ENCODE measurements around the gene GEN1. TPM values are rescaled to one million over a fixed set of nuclear protein-coding genes. Genes with fewer than 3 reads are reported as not detected.

GEN1 gene
- total RNA-seq, 4 donors from 2014 or later, result 4.5 to 9.1 (median 5.9) TPM

DNA sequence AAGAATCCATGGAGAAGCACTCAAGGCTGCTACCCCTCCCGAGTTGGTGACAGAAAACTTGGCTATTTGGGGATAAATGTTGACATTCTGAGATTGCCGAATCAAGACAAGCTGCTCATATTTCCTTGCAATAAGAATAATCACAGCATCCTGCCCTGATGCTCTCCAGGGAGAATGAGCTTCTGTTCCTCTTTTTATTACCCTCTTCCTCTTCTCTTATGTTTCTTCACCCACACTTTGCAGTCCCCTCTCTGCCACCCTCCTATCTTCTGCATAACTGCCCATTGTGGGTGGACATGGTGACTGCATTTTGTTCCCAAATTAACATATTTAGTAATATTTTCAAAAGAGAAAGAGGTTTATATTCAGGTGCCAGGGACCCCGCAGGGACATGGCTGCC is 50.4 kb downstream of the GEN1 start:
- no peak for TF ChIP-seq CTCF (IDR thresholded peaks at IDR 0.05; ENCODE audit: low read depth)

GRCh38 chr2:17805166-17805565 is 51.2 kb downstream of the GEN1 start:
- no peak for TF ChIP-seq CTCF (IDR thresholded peaks at IDR 0.05; ENCODE audit: low read depth)

- TF ChIP-seq CTCF (IDR thresholded peaks at IDR 0.05; ENCODE audit: low read depth), result no peak
Measured at GRCh38 chr2:17805717-17806363, 51.9 kb downstream of the GEN1 start.

- TF ChIP-seq CTCF (IDR thresholded peaks at IDR 0.05; ENCODE audit: low read depth), result no peak
Measured at GRCh38 chr2:17813010-17813741, 59.2 kb downstream of the GEN1 start.

GRCh38 chr2:17813742-17814473 is 60.0 kb downstream of the GEN1 start:
- TF ChIP-seq CTCF (IDR thresholded peaks at IDR 0.05; ENCODE audit: low read depth), result no peak

DNA sequence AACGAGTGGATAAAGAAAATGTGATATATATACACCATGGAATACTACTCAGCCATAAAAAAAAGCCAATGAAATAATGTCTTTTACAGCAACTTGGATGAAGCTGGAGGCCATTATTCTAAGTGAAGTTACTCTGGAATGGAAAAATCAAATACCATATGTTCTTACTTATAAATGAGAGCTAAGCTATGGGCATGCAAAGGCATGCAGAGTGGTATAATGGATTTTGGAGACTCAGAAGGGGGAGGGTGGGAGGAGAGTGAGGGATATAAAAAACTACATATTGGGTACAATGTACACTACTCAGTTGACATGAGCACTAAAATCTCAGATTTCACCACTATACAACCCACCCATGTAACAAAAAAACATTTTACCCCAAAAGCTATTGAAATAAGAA is 60.7 kb downstream of the GEN1 start:
- TF ChIP-seq CTCF (IDR thresholded peaks at IDR 0.05; ENCODE audit: low read depth), result no peak
